HG03064 (cell line): ENCODE measurements around the gene CDKN1A.

Experiments
- ATAC-seq: cut with Tn5 transposase; IDR thresholded peaks from one replicate; pipeline ENCODE4 v1.9.1; 2021; ENCODE audit warnings: low read depth; ENCODE audit not compliant: unreplicated experiment

Gene CDKN1A

DNA sequence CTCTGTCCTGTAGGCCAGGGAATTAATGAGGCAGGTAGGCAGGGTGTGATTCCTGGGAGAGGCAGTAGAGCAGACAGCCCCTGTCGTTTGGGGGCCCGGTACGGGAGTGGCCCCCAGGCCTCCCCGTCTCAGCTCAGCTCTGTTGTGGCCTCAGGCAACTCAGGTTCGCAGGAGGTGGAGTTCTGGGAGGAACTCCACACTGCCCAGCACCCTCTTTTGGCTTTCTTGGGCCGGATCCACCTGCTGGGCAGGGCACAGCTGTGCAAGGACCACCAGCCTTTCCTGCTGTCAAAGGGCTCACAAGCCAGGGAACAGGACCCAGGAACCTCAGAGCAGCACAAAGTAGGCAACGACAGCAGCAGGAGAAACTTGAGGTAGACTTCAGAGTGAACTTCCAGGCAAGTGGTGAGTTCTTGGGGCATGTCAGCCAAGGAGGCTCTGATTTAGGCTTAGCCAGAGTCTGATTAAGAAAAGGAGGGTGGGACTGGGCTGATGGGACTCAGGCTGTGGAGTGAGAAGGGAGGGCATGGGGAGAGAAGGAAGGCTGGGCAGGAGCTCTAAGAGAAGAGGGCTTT is 56.1 kb downstream of the CDKN1A start:
- ATAC-seq: no peak

DNA sequence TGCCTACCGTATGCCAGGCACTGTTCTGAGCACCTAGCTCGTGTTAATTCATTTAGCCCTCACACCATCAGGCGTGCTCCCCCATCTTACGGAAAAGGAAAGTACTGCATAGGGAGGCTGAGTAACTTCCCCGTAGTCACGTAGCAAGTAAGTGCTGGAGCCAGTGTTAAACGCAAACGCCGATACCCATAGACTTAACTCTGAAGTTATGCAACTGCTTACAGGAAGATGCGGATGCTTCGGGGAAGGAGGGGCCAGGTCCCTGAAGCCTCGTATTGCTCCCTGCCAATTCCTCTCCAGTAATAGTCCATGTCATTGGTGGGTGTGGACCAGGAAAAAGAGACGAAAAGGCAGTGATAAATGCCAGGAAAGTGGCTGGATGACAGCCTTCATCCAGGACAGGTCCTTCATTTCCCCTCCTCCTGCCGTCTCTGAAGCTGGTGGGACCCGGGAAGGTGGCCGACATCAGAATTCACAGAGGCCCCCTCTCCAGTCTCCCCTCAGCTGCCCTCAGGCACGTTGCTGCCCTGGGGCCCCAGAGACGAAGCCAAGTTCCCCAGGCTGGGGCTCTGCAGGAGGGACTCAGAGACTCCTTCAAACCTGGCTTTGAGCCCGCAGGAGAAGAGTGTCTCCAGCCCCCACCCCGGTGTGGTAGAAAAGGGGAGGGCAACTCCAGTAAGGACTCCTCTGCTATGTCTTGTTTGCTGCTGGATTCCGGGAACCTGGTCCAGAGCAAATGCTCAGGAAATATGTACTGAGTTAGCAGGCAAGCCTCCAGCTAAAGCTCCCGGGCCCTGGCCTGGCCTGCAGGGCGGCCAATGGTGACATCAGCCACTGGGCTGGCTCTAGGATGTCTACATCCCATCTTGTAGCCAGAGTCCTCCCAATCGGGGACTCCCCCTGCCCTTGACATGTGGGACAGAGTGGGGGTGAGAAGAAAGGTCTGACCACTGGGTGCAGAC is 56.9 kb downstream of the CDKN1A start:
- no peak for ATAC-seq
